ENCODE data around the gene BTBD17.
"Not testable (repeated sequence)": the region's sequence is repeated elsewhere in the genome, so short reads cannot be mapped to it uniquely, and the experiment has no call there.

BTBD17 gene

DNA sequence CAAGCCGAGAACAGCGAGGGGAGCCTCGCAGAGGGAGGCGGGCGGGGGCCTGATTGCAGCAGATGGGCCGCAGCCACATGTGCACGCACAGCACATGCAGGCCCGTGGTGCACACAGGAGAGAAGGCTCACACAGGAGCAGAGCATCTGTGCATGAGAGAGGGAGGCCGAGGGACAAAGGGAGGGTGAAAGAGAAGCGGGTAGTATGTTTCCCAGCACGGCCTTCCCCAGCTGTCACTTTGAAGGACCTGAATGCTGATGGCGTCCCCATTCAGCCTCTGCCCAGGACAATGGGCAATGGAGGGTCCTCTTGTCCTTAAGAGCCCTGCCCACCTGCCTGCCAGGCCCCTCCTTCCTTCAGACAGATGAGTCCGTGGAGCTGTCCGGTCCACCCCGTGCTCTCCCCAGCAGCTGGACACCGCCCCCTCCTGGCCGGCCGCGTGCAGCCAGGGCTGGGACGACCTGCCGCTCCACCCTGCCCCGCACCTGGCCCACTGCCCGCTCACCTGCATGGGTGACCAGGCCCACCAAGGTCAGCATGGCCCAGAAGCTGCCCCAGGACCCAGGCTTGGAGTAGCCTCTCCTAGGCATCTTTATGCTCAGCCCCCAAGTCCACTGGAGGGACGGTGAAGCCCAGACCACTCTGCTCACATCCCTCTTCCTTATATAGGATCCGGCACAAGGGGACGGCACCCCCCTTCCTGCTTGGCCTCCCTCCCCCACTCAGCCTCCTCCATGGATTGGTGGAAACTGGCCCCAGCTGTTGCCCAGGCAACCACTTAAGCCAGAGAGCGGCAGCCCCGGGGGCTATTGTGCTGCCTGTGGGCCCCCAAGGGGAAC, at the start of gene BTBD17:
Gene BTBD17, minus strand, starts transcription at position 639 of the 839 bp plus-strand sequence. Its CDS starts 49 bp downstream, at position 590.
- DNase-seq = peak; percentile 19

DNA sequence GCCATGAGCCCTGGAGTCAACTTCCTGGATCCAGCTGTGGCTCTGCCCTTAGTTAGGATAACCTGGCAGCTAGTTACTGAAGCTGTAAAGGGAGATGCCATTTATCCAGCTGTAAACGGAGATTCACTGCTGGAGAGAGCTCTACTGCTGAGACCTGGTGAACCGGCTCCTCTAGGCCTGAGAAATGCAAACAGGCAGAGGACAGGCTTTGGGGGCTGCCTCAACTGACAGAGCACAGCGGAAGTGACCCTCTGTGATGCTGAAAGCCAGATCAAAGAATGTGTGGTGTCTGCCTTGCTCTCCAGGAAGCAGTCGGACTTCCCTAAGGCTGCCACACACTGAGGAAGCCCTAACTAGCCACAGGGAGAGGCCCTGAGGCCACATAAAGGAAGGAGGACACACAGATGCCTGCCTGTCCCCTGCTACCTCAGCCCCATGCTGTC, 48.4 kb upstream of the BTBD17 start:
- DNase-seq = no peak

DNA sequence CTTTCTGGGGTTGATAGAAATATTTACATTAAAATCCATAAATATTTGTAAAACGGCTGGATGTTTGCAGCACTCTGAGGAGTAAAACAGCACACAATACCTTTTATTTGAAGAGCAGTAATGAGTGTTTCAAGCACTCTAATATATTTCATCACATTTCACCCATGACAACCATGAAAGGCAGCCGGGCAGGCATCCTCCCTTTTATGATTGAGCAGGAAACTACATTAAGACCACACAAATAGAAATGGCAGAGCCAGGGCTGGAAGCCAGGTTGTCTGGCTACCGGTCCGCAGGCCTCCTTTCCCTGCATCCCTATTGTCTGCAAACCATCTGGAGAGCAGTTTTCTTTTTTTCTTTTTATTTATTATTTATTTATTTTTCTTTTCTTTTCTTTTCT, 47.1 kb upstream of the BTBD17 start:
- no peak for DNase-seq

DNA sequence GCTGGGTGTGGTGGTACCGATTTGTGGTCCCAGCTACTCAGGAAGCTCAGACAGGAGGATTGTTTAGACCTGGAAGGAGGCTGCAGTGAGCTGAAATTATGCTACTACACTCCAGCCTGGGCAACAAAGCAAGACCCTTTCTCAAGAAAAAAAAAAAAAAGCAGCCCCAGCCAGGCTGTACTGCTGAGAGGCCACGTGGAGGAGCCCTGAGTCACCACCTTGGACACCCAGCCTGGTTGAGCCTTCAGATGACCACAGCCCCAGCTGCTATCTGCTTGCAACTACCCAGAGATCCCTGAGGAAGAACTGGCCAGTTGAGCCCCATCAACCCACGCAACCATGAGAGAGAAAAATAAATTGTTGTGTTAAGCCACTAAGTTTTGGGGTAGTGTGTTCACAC, 46.6 kb upstream of the BTBD17 start:
- no peak for DNase-seq

- no peak for DNase-seq
These were observed 45.7 kb upstream of the BTBD17 start for GRCh38 chr17:74407384-74407783.

- not testable (repeated sequence) for DNase-seq
These were observed 43.6 kb upstream of the BTBD17 start for GRCh38 chr17:74405311-74405710.

- no peak for DNase-seq
These were observed 43.1 kb upstream of the BTBD17 start for GRCh38 chr17:74404789-74405188.

DNA sequence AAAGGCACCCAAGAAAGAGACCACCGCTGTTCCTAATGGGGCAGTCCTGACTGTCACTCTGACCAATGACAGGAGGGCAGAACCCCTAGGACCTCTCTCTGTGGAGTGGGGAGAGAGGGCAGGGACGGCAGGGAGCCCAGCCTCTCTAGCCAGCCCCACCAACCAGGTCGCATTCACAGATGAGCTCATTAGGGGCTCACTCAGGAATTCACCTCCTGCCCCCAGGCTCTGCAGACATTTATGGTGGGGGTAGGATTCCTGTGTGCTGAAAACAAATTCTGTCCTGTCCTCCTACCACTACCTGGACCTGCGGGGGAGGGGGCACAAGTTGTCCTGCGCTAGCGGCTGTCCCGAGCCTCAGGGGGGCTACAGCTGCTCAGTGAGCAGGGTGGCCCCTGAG, 42.5 kb upstream of the BTBD17 start:
- no peak for DNase-seq

- no peak for DNase-seq
These were observed 42.0 kb upstream of the BTBD17 start for GRCh38 chr17:74403512-74404137.

GRCh38 chr17:74402048-74402447, 40.4 kb upstream of the BTBD17 start:
- no peak for DNase-seq

DNA sequence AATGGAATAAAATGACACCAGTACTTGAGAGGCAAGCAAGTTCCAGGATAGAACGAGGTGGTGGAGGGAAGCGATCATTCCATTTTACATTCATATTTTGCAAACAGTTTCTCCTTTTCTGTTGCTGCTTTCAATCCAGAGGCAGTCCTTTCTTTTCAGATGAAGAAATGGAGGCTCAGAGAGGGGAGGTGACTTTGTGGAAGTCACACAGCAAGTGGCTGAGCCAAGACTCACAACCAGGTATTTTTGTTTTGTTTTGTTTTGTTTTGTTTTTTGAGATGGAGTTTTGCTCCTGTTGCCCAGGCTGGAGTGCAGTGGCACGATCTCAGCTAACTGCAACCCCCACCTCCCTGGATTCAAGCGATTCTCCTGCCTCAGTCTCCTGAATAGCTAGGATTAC, 34.9 kb upstream of the BTBD17 start:
- no peak for DNase-seq

DNA sequence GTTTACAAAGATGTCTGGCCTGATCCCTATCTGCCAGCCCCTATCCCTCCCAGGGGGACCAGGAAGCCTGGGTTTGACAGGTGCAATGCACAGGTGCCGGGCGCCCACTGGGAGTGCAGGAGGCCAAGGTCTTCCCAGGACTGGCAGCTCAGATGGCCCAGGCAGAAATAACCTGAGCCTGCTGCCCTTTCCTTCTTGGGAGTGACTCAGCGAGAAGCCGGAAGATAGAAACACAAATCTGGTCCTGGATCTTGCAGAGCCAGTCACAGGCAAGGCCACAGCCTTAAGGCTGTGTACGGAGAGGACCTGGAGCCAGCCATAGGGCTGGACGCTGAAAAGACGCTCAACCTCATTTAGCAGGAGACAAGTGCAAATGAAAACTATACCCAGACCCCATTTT, 33.3 kb upstream of the BTBD17 start:
- DNase-seq = no peak

GRCh38 chr17:74394275-74394950, 32.7 kb upstream of the BTBD17 start:
- no peak for DNase-seq

DNA sequence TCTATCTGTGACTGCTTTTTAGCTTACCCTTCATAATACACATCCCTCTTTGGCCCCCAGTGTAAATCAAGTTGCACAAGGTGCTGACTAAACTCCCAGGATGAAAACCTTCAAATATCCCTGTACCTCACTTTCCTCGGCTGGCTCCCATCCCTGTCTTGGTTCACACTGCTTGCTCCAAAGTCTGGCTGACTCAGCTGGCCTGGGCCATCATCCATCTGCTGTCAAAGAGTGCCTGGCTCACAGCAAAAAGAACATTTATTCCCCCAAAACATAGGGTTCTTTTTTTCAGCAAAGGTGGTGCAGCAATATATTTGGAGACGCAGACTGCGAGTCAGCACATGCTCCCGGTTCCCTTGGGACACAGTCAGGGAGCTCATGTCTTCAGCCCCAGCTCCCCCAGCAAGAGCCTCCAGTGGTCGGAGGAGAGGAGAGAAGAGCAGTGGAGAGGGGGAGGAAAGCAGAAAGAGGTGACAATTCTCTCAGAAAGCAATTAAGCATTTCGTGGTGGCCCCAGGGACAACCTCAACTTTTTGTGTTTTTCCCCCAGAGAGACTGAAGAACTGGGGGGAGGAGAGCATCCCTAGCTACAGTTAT, 31.8 kb upstream of the BTBD17 start:
- no peak for DNase-seq

- no peak for DNase-seq
These were observed 31.2 kb upstream of the BTBD17 start for GRCh38 chr17:74392848-74393247.

DNA sequence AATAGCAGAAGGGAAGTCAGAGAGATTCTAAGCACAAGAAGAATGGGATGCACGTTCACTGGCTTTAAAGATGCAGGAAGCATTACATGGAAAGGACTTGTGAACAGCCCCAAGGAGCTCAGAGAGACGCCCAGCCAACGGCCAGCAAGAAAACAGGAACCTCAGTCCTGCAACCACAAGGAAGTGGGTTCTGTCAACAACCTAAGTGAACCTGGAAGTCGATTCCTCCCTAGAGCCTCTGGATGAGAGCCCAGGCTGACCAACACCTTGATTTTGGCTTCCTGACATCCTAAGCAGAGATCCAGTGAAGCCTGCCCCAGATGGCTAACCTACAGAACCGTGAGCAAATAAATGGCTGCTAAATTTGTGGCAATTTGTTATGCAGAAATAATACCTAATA, 30.1 kb upstream of the BTBD17 start:
- no peak for DNase-seq

- DNase-seq = no peak
These were observed 29.3 kb upstream of the BTBD17 start for GRCh38 chr17:74390680-74391653.

- DNase-seq = no peak
These were observed 28.4 kb upstream of the BTBD17 start for GRCh38 chr17:74389937-74390679.

DNA sequence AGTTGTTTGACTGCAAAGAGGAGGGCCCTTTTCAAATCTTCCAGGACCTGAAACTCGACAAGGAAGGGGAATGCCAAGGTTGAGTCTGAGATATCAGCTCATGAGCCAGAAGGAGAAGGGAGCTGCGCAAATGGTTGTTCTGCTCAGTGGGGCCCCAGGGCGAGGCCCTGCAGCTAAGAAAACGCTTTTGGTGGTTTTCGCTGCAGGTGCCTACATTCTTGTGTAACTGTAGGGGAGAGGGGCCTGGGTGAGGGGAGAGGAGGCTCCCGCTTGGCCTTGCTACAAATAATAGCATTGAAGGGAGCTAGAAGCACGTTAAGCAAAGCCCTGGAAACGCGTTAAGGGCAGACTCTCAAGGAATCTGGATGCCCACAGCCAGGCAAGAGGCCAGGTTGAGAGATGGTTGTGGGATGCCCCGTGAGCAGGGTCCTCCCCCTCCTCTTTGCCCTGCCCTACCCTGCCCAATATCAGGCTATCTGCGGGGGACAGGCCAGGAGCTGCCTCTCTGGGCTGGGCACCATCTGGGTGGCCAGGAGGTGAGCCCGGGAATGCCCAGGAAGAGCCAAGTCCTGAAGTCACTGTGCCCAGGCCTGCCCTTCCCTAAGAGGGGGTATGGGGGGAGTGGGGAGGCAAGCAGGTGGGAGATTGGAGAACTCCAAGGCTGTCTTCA, 27.6 kb upstream of the BTBD17 start:
- no peak for DNase-seq

DNA sequence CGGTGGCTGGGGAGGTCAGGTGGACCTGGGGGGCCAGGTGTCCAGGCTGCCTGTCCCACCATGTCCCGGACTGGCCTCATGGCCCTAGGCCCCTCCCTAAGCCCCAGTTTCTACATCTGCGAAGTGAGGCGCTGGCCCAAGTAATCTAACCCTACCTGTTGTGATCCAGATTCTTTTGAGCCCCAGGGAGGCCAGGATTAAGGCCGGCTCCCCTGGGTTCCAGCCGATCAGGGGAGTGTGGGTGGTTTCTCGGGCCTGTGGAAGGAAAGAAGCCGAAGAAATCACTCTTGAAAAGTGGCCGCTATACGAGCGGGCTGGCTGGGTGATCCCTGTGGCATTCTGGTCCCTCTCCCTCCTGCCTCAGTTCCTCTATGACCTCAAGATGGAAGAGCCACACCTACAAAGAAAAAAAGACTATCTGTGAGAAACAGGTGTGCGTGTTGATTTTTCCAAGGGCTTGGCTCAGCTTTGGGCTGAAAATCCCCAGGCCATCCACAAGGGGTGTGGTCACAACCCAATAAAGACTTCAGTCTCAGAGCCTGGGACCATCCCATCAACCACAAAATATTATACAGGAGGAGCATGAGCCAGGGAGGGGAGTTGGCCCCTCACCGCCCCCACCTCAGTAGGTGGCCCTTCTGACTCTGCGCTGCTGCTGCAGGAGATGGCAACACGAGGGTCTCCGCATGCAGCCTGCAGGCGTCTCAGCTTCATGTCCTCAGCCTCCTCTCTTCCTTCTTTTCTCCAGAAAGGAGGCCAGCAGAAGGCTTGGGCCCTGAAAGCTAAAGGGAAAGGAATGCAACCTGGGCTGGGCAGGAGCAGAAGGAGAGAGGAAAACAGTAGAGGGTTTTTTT, 25.9 kb upstream of the BTBD17 start:
- DNase-seq = no peak

All from CD4-positive, alpha-beta T cell treated with Interleukin-15 for 1 hour (primary cell).